CD4-positive, alpha-beta T cell (primary cell): ENCODE results near the gene FIBCD1. TPM values are rescaled to one million over a fixed set of nuclear protein-coding genes. Genes with fewer than 3 reads are reported as not detected.

Source experiments
- ATAC-seq: fragments of 200-7000 bp; cut with Tn5 transposase; one replicate; pipeline ENCODE4 v1.10.0; 2022; ENCODE audit warnings: mild to moderate bottlenecking; ENCODE audit not compliant: poor library complexity
- CTCF ChIA-PET: fragments of 350-600 bp; sonication (Branson Sonifier 250); formaldehyde crosslinking; loops from one replicate; lab custom pipeline; 2021; ENCODE audit warnings: antibody characterized with exemption, inconsistent platforms; lab: Charles Lee
- POLR2A ChIA-PET: fragments of 350-600 bp; sonication (Branson Sonifier 250); formaldehyde crosslinking; loops from one replicate; lab custom pipeline; 2021; ENCODE audit warnings: antibody characterized with exemption, inconsistent platforms; lab: Charles Lee
- DNase-seq, 14 experiments: peaks; one replicate each; pipeline ENCODE4 v3.0.0-alpha.2; 2013 to 2020; ENCODE audit warnings: mixed read lengths in 2 of 14
- H3K27ac ChIP-seq, 2 donors: one replicate each; pipeline versions ENCODE4 v1.5.1 to v1.7.0; 2013; ENCODE audit warnings: low read length in 2 of 2, low read depth in 1 of 2, mild to moderate bottlenecking in 1 of 2
- H3K27me3 ChIP-seq, 2 experiments: 1 replicate in 1 of 2; 2 replicates in 1 of 2; pipeline versions ENCODE4 v1.6.1 to v1.7.0; 2013; ENCODE audit warnings: low read length in 2 of 2, control low read depth in 1 of 2, mild to moderate bottlenecking in 1 of 2, moderate library complexity in 1 of 2; ENCODE audit not compliant: insufficient read depth in 2 of 2, control insufficient read depth in 1 of 2
- H3K36me3 ChIP-seq: one replicate; pipeline ENCODE4 v1.6.1; 2013; ENCODE audit warnings: low read length, control low read depth; ENCODE audit not compliant: insufficient read depth
- H3K4me1 ChIP-seq: one replicate; pipeline ENCODE4 v1.6.1; 2013; ENCODE audit warnings: low read length, control low read depth; ENCODE audit not compliant: insufficient read depth
- H3K4me3 ChIP-seq: one replicate; pipeline ENCODE4 v1.5.1; 2013; ENCODE audit warnings: mild to moderate bottlenecking, low read length, moderate library complexity
- H3K9me3 ChIP-seq, 2 experiments: 1 replicate in 1 of 2; 2 replicates in 1 of 2; pipeline versions ENCODE4 v1.6.1 to v1.7.0; 2013; ENCODE audit warnings: low read length in 2 of 2, mild to moderate bottlenecking in 2 of 2, control low read depth in 1 of 2, moderate library complexity in 1 of 2; ENCODE audit not compliant: control insufficient read depth in 1 of 2, insufficient read depth in 1 of 2
- H3K27ac Mint-ChIP-seq: one replicate; pipeline ENCODE4 v1.8.0; 2020; ENCODE audit warnings: mixed read lengths
- H3K27me3 Mint-ChIP-seq: one replicate; pipeline ENCODE4 v1.8.0; 2021; ENCODE audit warnings: mixed read lengths
- H3K36me3 Mint-ChIP-seq: one replicate; pipeline ENCODE4 v1.8.0; 2021; ENCODE audit warnings: low read depth, mixed read lengths
- H3K4me1 Mint-ChIP-seq: one replicate; pipeline ENCODE4 v1.8.0; 2021; ENCODE audit warnings: low read depth, mixed read lengths
- H3K4me3 Mint-ChIP-seq: one replicate; pipeline ENCODE4 v1.8.0; 2020; ENCODE audit warnings: mild to moderate bottlenecking, mixed read lengths
- H3K9me3 Mint-ChIP-seq: one replicate; pipeline ENCODE4 v1.8.0; 2020; ENCODE audit warnings: mixed read lengths
- CTCF ChIP-seq: fragments of 200-600 bp; IDR thresholded peaks from one replicate; pipeline ENCODE4 v1.8.0; 2022; ENCODE audit warnings: antibody characterized with exemption, mild to moderate bottlenecking
- intact Hi-C, 2 experiments: fragments of 100-400 bp; cut with DNase I in 1 of 2; cut with micrococcal nuclease in 1 of 2; formaldehyde crosslinking; loops; one replicate each; pipeline versions ENCODE4 v1.15.1 to v1.9.0; 2023 to 2025; cut with DNase I, micrococcal nuclease
- total RNA-seq, 174 experiments: library from RNA in 2 of 174; stranded (reverse) in 2 of 174; gene quantifications; one replicate each; pipeline ENCODE4 v1.2.3 and lab custom pipeline; 2021 to 2026

FIBCD1 gene
- total RNA-seq, 2 experiments from 2014 or later, result not detected

GRCh38 chr9:130925050-130925678, 13.9 kb downstream of the FIBCD1 start:
- Histone ChIP-seq H3K4me1 (no peaks in the 10 kb centered on the region), H3K27ac (no peak overlapping the region), H3K9me3 (no peaks in the 10 kb centered on the region), H3K4me3 (no peak overlapping the region), H3K36me3 (no peaks in the 10 kb centered on the region), H3K27me3 (peaks cover 0 to 3% of the 10 kb centered on the region in 2 experiments)
- Mint-ChIP-seq H3K27ac (no peak overlapping the region), H3K4me1 (no peaks in the 10 kb centered on the region), H3K9me3 (no peaks in the 10 kb centered on the region), H3K36me3 (no peaks in the 10 kb centered on the region), H3K4me3 (no peak overlapping the region), H3K27me3 (peaks cover 15% of the 10 kb centered on the region)
- POLR2A ChIA-PET, result no interaction called here
- ATAC-seq (no peak), DNase-seq (no peak)
- no peak for TF ChIP-seq CTCF
- CTCF ChIA-PET, result no interaction called here
- intact Hi-C loops, result no loop called here

- Histone ChIP-seq H3K9me3 (no peaks in the 10 kb centered on the region), H3K27me3 (peaks cover 0 to 3% of the 10 kb centered on the region in 2 experiments), H3K4me1 (no peaks in the 10 kb centered on the region), H3K36me3 (no peaks in the 10 kb centered on the region), H3K4me3 (no peak overlapping the region), H3K27ac (no peak overlapping the region)
- POLR2A ChIA-PET, result no interaction called here
- intact Hi-C loops, result no loop called here
- Mint-ChIP-seq H3K27ac (no peak overlapping the region), H3K4me3 (no peak overlapping the region), H3K36me3 (no peaks in the 10 kb centered on the region), H3K27me3 (peaks cover 11% of the 10 kb centered on the region), H3K4me1 (no peaks in the 10 kb centered on the region), H3K9me3 (no peaks in the 10 kb centered on the region)
- TF ChIP-seq CTCF, result no peak
- ATAC-seq (no peak), DNase-seq (no peak)
- CTCF ChIA-PET, result no interaction called here
Measured at GRCh38 chr9:130924448-130924788, 14.6 kb downstream of the FIBCD1 start.

GRCh38 chr9:130923611-130924447, 15.2 kb downstream of the FIBCD1 start:
- intact Hi-C loops, result no loop called here
- Mint-ChIP-seq H3K36me3 (no peaks in the 10 kb centered on the region), H3K4me3 (no peak overlapping the region), H3K27me3 (peaks cover 11% of the 10 kb centered on the region), H3K9me3 (no peaks in the 10 kb centered on the region), H3K4me1 (no peaks in the 10 kb centered on the region), H3K27ac (no peak overlapping the region)
- DNase-seq, result no peak
- Histone ChIP-seq H3K9me3 (no peaks in the 10 kb centered on the region), H3K4me1 (no peaks in the 10 kb centered on the region), H3K4me3 (no peak overlapping the region), H3K36me3 (no peaks in the 10 kb centered on the region), H3K27me3 (peaks cover 0 to 3% of the 10 kb centered on the region in 2 experiments), H3K27ac (no peak overlapping the region)
- no peak for ATAC-seq
- CTCF ChIA-PET, result no interaction called here
- POLR2A ChIA-PET, result no interaction called here
- TF ChIP-seq CTCF, result no peak
